GM10266 (cell line): ENCODE measurements around the gene LRP1.

Experiments used
- DNase-seq: peaks from one replicate; pipeline ENCODE4 v3.0.0; 2012; ENCODE audit errors: extremely low spot score
- CTCF ChIP-seq: IDR thresholded peaks from 2 replicates; pipeline ENCODE4 v1.5.1; 2012; ENCODE audit warnings: mild to moderate bottlenecking, low read depth; ENCODE audit not compliant: control insufficient read depth, insufficient read depth; ENCODE audit errors: missing control alignments

LRP1 gene

GRCh38 chr12:57215065-57215464 is 86.8 kb downstream of the LRP1 start:
- no peak for DNase-seq
- TF ChIP-seq CTCF = no peak

GRCh38 chr12:57215668-57216013 is 87.4 kb downstream of the LRP1 start:
- peak; percentile 73 for DNase-seq
- no peak for TF ChIP-seq CTCF

- peak; percentile 79 for DNase-seq
- peak; percentile 14 for TF ChIP-seq CTCF
Observed at GRCh38 chr12:57216014-57216911, 88.0 kb downstream of the LRP1 start, which contains the start of gene NXPH4. Gene NXPH4, plus strand, starts transcription at chr12:57216794. Its CDS starts 176 bp downstream, at chr12:57216970.

GRCh38 chr12:57216921-57217879 is 88.9 kb downstream of the LRP1 start:
- DNase-seq = no peak
- no peak for TF ChIP-seq CTCF

- DNase-seq = no peak
- no peak for TF ChIP-seq CTCF
Observed at GRCh38 chr12:57218030-57218853, 90.0 kb downstream of the LRP1 start.

GRCh38 chr12:57219205-57219992 is 91.1 kb downstream of the LRP1 start:
- no peak for DNase-seq

More at GRCh38 chr12:57219205-57219992, 91.1 kb downstream of the LRP1 start:
- TF ChIP-seq CTCF = no peak
